Measurements from ENCODE around the gene SULT2A1.

GRCh38 chr19:47853003-47853402 is 33.1 kb downstream of the SULT2A1 start:
- TF ChIP-seq, protein P1, sequence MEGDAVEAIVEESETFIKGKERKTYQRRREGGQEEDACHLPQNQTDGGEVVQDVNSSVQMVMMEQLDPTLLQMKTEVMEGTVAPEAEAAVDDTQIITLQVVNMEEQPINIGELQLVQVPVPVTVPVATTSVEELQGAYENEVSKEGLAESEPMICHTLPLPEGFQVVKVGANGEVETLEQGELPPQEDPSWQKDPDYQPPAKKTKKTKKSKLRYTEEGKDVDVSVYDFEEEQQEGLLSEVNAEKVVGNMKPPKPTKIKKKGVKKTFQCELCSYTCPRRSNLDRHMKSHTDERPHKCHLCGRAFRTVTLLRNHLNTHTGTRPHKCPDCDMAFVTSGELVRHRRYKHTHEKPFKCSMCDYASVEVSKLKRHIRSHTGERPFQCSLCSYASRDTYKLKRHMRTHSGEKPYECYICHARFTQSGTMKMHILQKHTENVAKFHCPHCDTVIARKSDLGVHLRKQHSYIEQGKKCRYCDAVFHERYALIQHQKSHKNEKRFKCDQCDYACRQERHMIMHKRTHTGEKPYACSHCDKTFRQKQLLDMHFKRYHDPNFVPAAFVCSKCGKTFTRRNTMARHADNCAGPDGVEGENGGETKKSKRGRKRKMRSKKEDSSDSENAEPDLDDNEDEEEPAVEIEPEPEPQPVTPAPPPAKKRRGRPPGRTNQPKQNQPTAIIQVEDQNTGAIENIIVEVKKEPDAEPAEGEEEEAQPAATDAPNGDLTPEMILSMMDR (IDR thresholded peaks at IDR 0.05) = no peak
- no peak for TF ChIP-seq ZFX (IDR thresholded peaks at IDR 0.05; ENCODE audit: borderline replicate concordance)

All from 22Rv1 (cell line).